ENCODE data around the gene NFATC1.

The NFATC1 gene

DNA sequence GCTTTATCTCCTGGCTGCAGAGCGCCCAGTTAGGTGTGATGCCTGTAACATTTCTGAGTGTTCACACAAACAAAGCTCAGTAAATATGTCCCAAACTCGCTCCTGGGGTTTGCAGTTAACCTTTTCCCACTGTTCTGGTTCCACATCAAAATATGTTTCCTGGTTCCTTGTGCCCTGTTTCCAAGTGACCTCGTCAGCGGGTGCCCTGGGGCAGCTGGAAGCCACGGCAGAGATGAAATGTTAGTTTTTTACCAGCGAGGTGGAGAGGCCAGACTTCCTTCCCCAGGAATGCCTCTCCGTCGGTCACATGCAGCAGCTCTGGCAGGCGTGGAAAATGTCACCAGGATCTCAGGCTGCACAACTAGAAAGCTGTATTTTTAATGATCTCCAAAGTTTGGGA lies 18.2 kb downstream of the NFATC1 start:
- no peak overlapping the region for H3K9ac ChIP-seq (ENCODE audit: low read length)
- H3K9me3 ChIP-seq (ENCODE audit: insufficient read depth, low read length), result no peaks in the 10 kb centered on the region
- H3K27ac ChIP-seq (ENCODE audit: low read length), result no peak overlapping the region
- H3K36me3 ChIP-seq (replicated peaks; ENCODE audit: low read depth, low read length), result peaks cover 50% of the 10 kb centered on the region
- H2AFZ ChIP-seq (ENCODE audit: low read depth, low read length), result no peak overlapping the region
- no peak overlapping the region for H3K4me3 ChIP-seq (ENCODE audit: low read length)
- H4K20me1 ChIP-seq (ENCODE audit: insufficient read depth, low read length), result peaks cover 85% of the 10 kb centered on the region
- no peaks in the 10 kb centered on the region for H3K27me3 ChIP-seq (ENCODE audit: low read depth, low read length)
- H3K4me1 ChIP-seq (ENCODE audit: low read length), result no peaks in the 10 kb centered on the region
- H3K79me2 ChIP-seq (ENCODE audit: low read length), result peaks cover 86% of the 10 kb centered on the region
- H3K4me2 ChIP-seq (ENCODE audit: low read length), result no peak overlapping the region
- TF ChIP-seq EZH2phosphoT487 (IDR thresholded peaks at IDR 0.05; ENCODE audit: low read depth), result no peak
- no peak for TF ChIP-seq CTCF (IDR thresholded peaks at IDR 0.05; ENCODE audit: low read depth, low read length)

DNA sequence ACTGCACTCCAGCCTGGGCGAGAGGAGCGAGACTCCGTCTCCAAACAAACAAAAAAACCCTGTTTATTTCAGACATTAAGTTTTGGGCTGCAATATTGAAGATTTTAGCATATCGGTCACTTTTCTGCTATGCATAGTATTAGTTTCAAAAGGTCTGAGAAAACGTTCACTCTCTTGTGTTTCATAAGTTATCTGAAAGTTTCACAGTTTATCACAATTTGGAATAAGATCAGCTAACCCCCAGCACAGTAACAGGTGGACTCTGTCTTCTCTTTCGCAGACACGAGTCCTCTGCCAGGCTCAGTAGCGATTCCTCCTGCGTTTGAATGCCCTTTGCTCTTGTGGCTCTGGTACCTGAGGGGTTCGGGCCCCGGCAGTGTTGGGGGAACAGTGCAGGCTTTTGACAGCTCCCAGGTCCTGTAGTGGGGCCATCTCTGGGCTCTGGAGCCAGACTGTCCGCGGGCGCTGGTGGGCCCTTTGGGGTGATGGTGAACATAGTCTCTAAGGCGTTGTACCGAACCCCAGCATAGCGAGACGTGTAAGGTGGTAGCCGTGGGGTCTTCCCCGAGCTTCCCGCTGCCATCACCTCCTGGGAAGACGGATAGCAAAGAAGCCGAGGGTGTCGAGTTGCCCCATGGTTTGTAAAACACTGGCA lies 20.4 kb downstream of the NFATC1 start:
- Histone ChIP-seq H3K79me2 (ENCODE audit: low read length) (peaks cover 71% of the 10 kb centered on the region), H3K27me3 (ENCODE audit: low read depth, low read length) (no peaks in the 10 kb centered on the region), H2AFZ (ENCODE audit: low read depth, low read length) (no peak overlapping the region), H3K9me3 (ENCODE audit: insufficient read depth, low read length) (no peaks in the 10 kb centered on the region), H3K4me1 (ENCODE audit: low read length) (no peaks in the 10 kb centered on the region), H3K36me3 (replicated peaks; ENCODE audit: low read depth, low read length) (peaks cover 46% of the 10 kb centered on the region), H3K9ac (ENCODE audit: low read length) (no peak overlapping the region), H4K20me1 (ENCODE audit: insufficient read depth, low read length) (peaks cover 84% of the 10 kb centered on the region), H3K4me2 (ENCODE audit: low read length) (no peak overlapping the region), H3K4me3 (ENCODE audit: low read length) (no peak overlapping the region), H3K27ac (ENCODE audit: low read length) (no peak overlapping the region)
- no peak for TF ChIP-seq CTCF (IDR thresholded peaks at IDR 0.05; ENCODE audit: low read depth, low read length)
- no peak for TF ChIP-seq EZH2phosphoT487 (IDR thresholded peaks at IDR 0.05; ENCODE audit: low read depth)

DNA sequence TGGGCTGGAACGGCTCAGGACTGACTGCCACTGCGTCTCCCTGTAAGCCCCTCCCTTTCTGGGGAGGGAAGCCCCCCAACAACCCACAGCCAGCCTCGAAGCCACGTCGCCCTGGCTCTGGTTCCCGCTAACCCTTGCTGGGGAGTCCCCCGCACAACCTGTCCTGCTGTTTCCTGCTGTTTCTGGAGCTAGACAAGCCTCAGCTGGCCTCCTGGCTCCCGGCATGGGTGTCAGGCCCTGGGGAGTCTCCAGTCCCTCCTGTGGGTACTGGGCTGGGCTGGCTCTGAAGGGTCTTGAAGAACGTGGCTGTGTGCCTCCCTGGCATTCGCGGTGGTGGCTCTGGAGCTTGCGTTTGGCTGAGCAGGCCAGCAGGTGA lies 20.9 kb downstream of the NFATC1 start:
- peaks cover 74% of the 10 kb centered on the region for H3K79me2 ChIP-seq (ENCODE audit: low read length)
- no peak overlapping the region for H2AFZ ChIP-seq (ENCODE audit: low read depth, low read length)
- no peaks in the 10 kb centered on the region for H3K4me1 ChIP-seq (ENCODE audit: low read length)
- H3K36me3 ChIP-seq (replicated peaks; ENCODE audit: low read depth, low read length), result peaks cover 47% of the 10 kb centered on the region
- H3K4me3 ChIP-seq (ENCODE audit: low read length), result no peak overlapping the region
- H3K27ac ChIP-seq (ENCODE audit: low read length), result no peak overlapping the region
- H3K9me3 ChIP-seq (ENCODE audit: insufficient read depth, low read length), result no peaks in the 10 kb centered on the region
- TF ChIP-seq EZH2phosphoT487 (IDR thresholded peaks at IDR 0.05; ENCODE audit: low read depth) (no peak), CTCF (IDR thresholded peaks at IDR 0.05; ENCODE audit: low read depth, low read length) (no peak)
- H3K4me2 ChIP-seq (ENCODE audit: low read length), result no peak overlapping the region
- no peak overlapping the region for H3K9ac ChIP-seq (ENCODE audit: low read length)
- H3K27me3 ChIP-seq (ENCODE audit: low read depth, low read length), result no peaks in the 10 kb centered on the region
- H4K20me1 ChIP-seq (ENCODE audit: insufficient read depth, low read length), result peaks cover 86% of the 10 kb centered on the region

GRCh38 chr18:79418236-79418635 lies 22.5 kb downstream of the NFATC1 start:
- Histone ChIP-seq H2AFZ (ENCODE audit: low read depth, low read length) (no peak overlapping the region), H3K4me1 (ENCODE audit: low read length) (no peaks in the 10 kb centered on the region), H3K27me3 (ENCODE audit: low read depth, low read length) (no peaks in the 10 kb centered on the region), H3K79me2 (ENCODE audit: low read length) (peaks cover 72% of the 10 kb centered on the region), H3K36me3 (replicated peaks; ENCODE audit: low read depth, low read length) (peaks cover 39% of the 10 kb centered on the region), H4K20me1 (ENCODE audit: insufficient read depth, low read length) (peaks cover 86% of the 10 kb centered on the region), H3K4me2 (ENCODE audit: low read length) (no peak overlapping the region), H3K27ac (ENCODE audit: low read length) (no peak overlapping the region), H3K9ac (ENCODE audit: low read length) (no peak overlapping the region), H3K9me3 (ENCODE audit: insufficient read depth, low read length) (no peaks in the 10 kb centered on the region), H3K4me3 (ENCODE audit: low read length) (no peak overlapping the region)
- TF ChIP-seq CTCF (IDR thresholded peaks at IDR 0.05; ENCODE audit: low read depth, low read length) (no peak), EZH2phosphoT487 (IDR thresholded peaks at IDR 0.05; ENCODE audit: low read depth) (no peak)

Measured in OCI-LY3 (cell line).